ENCODE measurements around the gene CADM4. TPM values are rescaled to one million over a fixed set of nuclear protein-coding genes. Genes with fewer than 3 reads are reported as not detected.

The CADM4 gene
- total RNA-seq, 1 donor from 2014 or later, result 8.7 TPM

DNA sequence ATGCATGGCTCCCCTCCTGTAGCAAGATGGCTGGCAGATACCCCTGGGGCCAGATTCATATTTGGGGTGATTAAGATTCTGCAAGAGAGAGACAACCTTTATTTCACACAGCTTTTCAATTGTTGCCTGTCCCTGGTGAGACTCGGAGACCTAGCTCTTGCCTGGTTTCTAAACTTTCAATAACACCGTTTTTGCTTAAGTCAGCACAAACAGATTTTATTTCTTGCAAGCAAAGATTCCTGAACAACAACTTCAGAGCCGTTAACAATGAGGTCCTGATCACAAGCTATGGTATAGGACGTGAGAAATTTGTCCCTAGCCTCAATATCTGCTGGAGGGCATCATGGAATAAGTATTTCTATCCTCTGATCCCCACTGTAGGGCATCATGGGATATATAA is 2.9 kb upstream of the CADM4 start:
- Histone ChIP-seq H3K27me3 (peaks cover 4% of the 10 kb centered on the region), H3K27ac (no peak overlapping the region), H3K4me3 (no peak overlapping the region), H3K36me3 (no peaks in the 10 kb centered on the region), H3K9me3 (no peaks in the 10 kb centered on the region), H3K4me1 (no peaks in the 10 kb centered on the region)
- intact Hi-C loops (cut with DNase I), result no loop called here
- no peak for ATAC-seq
- TF ChIP-seq, protein P1, sequence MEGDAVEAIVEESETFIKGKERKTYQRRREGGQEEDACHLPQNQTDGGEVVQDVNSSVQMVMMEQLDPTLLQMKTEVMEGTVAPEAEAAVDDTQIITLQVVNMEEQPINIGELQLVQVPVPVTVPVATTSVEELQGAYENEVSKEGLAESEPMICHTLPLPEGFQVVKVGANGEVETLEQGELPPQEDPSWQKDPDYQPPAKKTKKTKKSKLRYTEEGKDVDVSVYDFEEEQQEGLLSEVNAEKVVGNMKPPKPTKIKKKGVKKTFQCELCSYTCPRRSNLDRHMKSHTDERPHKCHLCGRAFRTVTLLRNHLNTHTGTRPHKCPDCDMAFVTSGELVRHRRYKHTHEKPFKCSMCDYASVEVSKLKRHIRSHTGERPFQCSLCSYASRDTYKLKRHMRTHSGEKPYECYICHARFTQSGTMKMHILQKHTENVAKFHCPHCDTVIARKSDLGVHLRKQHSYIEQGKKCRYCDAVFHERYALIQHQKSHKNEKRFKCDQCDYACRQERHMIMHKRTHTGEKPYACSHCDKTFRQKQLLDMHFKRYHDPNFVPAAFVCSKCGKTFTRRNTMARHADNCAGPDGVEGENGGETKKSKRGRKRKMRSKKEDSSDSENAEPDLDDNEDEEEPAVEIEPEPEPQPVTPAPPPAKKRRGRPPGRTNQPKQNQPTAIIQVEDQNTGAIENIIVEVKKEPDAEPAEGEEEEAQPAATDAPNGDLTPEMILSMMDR (IDR thresholded peaks at IDR 0.05), result no peak
- no peak for DNase-seq

- ATAC-seq (no peak), DNase-seq (no peak)
- H3K4me3 ChIP-seq, result no peak overlapping the region
- intact Hi-C loops (cut with DNase I), result no loop called here
- no peaks in the 10 kb centered on the region for H3K36me3 ChIP-seq
- peaks cover 4% of the 10 kb centered on the region for H3K27me3 ChIP-seq
- H3K27ac ChIP-seq, result no peak overlapping the region
- TF ChIP-seq, protein P1 (IDR thresholded peaks at IDR 0.05), result no peak
- H3K9me3 ChIP-seq, result no peaks in the 10 kb centered on the region
- no peaks in the 10 kb centered on the region for H3K4me1 ChIP-seq
These were observed 1.7 kb upstream of the CADM4 start for GRCh38 chr19:43641333-43641732.

- Histone ChIP-seq H3K27ac (no peak overlapping the region), H3K27me3 (peaks cover 4% of the 10 kb centered on the region), H3K4me1 (no peaks in the 10 kb centered on the region), H3K9me3 (no peaks in the 10 kb centered on the region), H3K36me3 (no peaks in the 10 kb centered on the region), H3K4me3 (peak overlapping the region; percentile 49)
- intact Hi-C loops (cut with DNase I), result no loop called here
- DNase-seq, result no peak
- no peak for ATAC-seq
- TF ChIP-seq, protein P1 (IDR thresholded peaks at IDR 0.05), result no peak
These were observed 741 bp upstream of the CADM4 start for GRCh38 chr19:43640424-43640757.

- DNase-seq (no peak), ATAC-seq (no peak)
- H3K4me1 ChIP-seq, result no peaks in the 10 kb centered on the region
- H3K27me3 ChIP-seq, result peaks cover 4% of the 10 kb centered on the region
- no peak overlapping the region for H3K4me3 ChIP-seq
- TF ChIP-seq, protein P1 (IDR thresholded peaks at IDR 0.05), result no peak
- H3K9me3 ChIP-seq, result no peaks in the 10 kb centered on the region
- H3K36me3 ChIP-seq, result no peaks in the 10 kb centered on the region
- intact Hi-C loops (cut with DNase I), result no loop called here
- H3K27ac ChIP-seq, result no peak overlapping the region
These were observed 593 bp downstream of the CADM4 start for GRCh38 chr19:43638995-43639518.

- peaks cover 4% of the 10 kb centered on the region for H3K27me3 ChIP-seq
- H3K4me1 ChIP-seq, result no peaks in the 10 kb centered on the region
- no peak overlapping the region for H3K4me3 ChIP-seq
- no peak overlapping the region for H3K27ac ChIP-seq
- H3K36me3 ChIP-seq, result no peaks in the 10 kb centered on the region
- DNase-seq (no peak), ATAC-seq (no peak)
- H3K9me3 ChIP-seq, result no peaks in the 10 kb centered on the region
- intact Hi-C loops (cut with DNase I), result no loop called here
- TF ChIP-seq, protein P1 (IDR thresholded peaks at IDR 0.05), result no peak
These were observed 1.2 kb downstream of the CADM4 start for GRCh38 chr19:43638214-43638994.

All from upper lobe of right lung (tissue), 1 donor.